ENCODE results near the gene IL10RB.
"Not testable (repeated sequence)": the region's sequence is repeated elsewhere in the genome, so short reads cannot be mapped to it uniquely, and the experiment has no call there.

The IL10RB gene

GRCh38 chr21:33242846-33243245 is 23.3 kb upstream of the IL10RB start:
- DNase-seq = not testable (repeated sequence)

GRCh38 chr21:33244082-33244778 is 21.9 kb upstream of the IL10RB start:
- no peak for DNase-seq

DNA sequence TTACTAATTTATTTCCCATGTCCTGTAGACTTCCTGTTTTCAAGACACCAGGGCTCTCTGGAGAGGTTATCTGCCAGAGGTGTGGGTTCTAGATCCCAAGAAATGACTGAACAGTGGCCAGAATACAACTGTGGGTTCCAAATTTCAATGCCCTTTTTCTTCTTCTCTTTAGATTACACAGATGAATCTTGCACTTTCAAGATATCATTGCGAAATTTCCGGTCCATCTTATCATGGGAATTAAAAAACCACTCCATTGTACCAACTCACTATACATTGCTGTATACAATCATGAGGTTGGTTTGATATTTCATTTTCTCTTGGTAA is 21.4 kb upstream of the IL10RB start:
- no peak for DNase-seq

DNA sequence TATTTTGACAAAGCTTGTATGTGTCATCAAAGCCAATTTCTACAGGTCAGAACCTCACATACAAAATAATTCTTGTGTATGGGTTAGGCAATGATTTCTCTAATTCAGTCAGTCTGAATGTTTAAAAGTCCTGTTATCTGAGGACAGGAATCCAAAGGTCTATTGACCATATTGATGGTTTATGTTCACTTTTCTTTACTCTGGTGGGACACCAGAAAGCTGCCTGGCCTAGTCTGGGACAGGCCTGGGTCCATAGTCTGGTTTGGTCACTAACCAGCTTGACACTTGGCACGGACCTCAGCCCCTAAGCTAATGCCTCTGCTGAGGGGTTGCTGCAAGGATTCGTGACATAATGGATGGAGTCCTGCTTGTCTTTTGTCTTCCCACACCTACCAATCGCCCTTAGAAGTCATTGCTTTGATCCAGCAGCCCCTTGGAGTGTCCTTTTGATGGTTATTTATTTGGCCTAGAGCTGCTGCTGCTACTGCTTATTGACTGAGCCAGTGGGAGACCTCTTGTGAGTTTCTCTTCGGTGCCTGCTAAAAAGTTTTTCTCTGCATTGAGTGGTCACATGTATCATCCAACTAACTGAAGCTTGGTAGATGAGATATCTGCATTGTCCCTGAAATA is 20.8 kb upstream of the IL10RB start:
- DNase-seq = no peak

GRCh38 chr21:33246506-33246905 is 19.7 kb upstream of the IL10RB start:
- DNase-seq = no peak

DNA sequence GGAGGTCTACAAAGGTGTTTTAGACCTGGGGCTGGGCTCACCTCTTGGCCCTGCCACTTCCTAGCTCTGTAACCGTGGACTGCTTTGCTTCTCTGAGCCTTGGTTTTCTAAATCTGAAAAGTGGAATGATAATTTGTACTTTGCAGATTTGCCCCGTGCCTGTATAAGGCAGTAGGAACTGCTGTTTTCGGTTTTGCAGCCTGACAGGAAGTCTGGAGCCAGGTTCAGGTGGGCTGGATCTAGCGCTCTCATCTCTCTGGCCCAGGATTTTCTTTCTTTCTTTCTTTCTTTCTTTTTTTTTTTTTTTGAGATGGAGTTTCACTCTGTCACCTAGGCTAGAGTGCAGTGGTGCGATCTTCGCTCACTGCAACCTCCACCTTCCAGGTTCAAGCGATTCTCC is 19.2 kb upstream of the IL10RB start:
- DNase-seq = no peak

GRCh38 chr21:33247599-33247998 is 18.6 kb upstream of the IL10RB start:
- DNase-seq = no peak

- DNase-seq = no peak
Observed at GRCh38 chr21:33249331-33250002, 16.7 kb upstream of the IL10RB start.

DNA sequence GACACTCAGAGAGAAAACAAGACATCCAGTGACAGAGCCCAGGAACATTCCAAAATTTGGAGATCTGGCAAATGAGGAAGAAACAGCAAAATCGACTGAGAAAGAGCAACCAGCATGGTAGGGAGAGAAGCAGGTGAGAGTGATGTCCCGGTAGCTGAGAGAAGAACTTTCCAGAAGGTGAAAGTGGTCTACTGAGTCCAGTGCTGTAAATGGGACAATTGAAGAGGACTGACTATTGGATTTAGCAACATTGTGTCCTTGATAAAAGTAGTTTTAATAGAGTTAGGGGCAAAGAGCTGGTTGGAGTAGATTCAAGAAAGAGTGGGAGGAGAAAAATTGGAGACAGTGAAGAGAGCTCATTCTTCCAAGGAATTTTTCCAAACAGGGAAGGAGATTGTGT is 15.0 kb upstream of the IL10RB start:
- DNase-seq = no peak

GRCh38 chr21:33253382-33253781 is 12.8 kb upstream of the IL10RB start:
- not testable (repeated sequence) for DNase-seq

DNA sequence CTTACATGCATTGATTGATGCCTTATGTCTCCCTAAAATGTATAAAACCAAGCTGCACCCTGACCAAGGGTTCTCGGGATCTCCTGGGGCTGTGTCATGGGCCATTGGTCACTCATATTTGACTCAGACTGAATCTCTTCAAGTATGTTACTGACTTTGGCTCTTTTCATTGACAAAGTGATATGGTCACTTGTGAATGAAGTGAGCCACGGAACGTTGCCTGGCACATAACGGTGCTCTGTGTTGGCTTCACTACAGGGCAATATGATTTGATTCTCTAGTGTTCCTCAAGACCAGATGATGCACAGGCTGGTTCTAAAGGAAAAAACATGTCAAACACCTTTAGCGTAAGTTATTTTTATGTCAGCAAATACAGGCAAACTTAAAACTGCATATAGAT is 11.4 kb upstream of the IL10RB start:
- DNase-seq = no peak

DNA sequence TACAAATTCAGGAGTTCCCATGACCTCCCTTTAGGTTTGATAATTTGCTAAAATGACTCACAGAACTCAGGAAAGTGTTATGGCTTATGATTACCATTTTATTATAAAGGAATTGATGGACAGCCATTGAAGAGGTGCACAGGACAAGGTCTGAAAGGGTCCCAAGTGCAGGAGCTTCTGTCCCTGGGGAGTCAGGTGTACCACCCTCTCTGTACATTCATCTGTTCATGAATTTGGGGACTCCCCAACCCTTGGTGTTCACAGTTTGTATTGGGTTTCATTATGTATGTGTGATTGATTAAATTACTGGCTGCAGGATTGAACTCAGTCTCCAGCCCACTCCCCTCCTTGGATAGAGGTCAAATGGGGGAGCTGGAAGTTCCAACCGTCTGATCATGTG is 10.8 kb upstream of the IL10RB start:
- no peak for DNase-seq

GRCh38 chr21:33256019-33256418 is 10.1 kb upstream of the IL10RB start:
- no peak for DNase-seq

GRCh38 chr21:33257094-33257803 is 8.9 kb upstream of the IL10RB start:
- DNase-seq = no peak

GRCh38 chr21:33258475-33258874 is 7.7 kb upstream of the IL10RB start:
- DNase-seq = no peak

- no peak for DNase-seq
Observed at GRCh38 chr21:33259428-33259827, 6.7 kb upstream of the IL10RB start.

DNA sequence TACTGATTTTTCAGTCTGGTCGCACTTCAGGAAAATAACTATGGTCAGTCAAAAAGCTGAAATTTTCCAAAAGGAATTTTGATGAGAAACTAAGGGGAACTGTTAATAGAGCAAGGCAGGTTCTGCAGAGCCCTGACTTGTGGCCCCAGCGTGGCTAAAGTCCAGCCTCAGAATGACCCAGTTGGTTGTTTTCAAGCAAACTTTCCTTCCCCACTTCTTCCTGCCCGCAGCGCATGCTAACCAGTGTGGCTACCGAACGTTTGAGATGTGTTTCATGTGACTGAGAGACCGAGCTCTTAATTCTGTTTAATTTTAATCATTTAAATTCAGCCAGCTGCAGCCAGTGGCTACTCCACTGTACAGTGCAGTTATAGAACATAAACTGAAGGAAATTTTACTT is 6.2 kb upstream of the IL10RB start:
- DNase-seq = no peak

- no peak for DNase-seq
Observed at GRCh38 chr21:33261635-33262034, 4.5 kb upstream of the IL10RB start.

- no peak for DNase-seq
Observed at GRCh38 chr21:33262921-33263320, 3.2 kb upstream of the IL10RB start.

- DNase-seq = no peak
Observed at GRCh38 chr21:33264561-33264960, 1.6 kb upstream of the IL10RB start.

DNA sequence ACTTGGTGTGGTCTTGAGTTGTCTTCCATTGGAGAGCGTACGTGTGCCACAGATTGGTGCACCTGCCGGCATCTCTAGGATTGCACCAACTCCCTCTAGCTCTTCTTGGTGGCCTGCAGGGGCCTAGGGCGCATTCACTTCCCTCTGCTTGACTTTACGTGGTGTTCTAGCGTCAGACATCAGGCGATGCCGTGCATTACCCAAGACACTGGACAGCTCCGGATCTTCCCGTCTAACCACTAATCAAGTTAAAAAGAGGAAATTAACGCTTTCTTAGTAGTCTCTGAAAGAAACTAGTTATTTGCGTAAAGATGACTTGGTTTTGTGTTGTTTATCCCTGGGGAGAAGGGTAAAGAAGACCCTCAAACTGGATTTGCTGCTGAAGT is 510 bp upstream of the IL10RB start:
- no peak for DNase-seq

GRCh38 chr21:33266789-33267135 is 595 bp downstream of the IL10RB start:
- no peak for DNase-seq

DNA sequence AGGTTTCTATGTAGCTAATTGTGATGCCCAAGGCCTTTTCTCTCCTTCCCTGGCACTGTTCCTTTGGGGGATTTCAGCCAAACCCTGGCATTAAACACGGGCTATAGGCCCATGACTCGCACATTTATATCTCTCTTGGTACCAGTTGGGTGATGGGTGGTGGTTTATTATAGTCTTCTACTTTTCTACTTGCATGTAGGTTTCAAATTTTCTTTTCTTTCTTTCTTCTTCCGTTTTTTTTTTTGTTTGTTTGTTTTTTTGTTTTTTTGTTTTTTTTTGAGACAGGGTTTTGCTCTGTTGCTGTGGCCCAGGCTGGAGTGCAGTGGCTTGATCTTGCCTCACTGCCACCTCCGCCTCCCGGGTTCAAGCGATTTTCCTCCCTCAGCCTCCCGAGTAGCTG is 1.1 kb downstream of the IL10RB start:
- no peak for DNase-seq

DNA sequence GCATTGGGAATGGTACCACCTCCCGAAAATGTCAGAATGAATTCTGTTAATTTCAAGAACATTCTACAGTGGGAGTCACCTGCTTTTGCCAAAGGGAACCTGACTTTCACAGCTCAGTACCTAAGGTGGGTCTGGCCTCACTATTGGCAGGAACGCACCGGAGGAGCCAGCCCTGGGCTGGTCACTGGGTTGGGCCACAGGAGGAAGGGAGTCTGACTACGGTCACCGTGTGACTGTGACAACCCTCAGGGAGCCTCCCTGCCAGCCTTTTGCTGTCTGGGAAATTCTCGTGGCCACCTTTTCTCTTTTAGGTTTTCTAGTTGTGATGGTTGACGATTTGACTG is 2.2 kb downstream of the IL10RB start:
- no peak for DNase-seq
